Fibroblast of pulmonary artery (primary cell): Measurements from ENCODE around the gene RPS25.
"Not testable (repeated sequence)": the region's sequence is repeated elsewhere in the genome, so short reads cannot be mapped to it uniquely, and the experiment has no call there.

Experiments
- DNase-seq: peaks from one replicate; pipeline ENCODE4 v3.0.0-alpha.2; 2010; ENCODE audit warnings: low read depth
- H3K4me3 ChIP-seq: replicated peaks from 2 replicates; pipeline ENCODE4 v1.5.1; 2011; ENCODE audit warnings: low read depth, mild to moderate bottlenecking, control low read depth, low read length, moderate library complexity
- CTCF ChIP-seq: IDR thresholded peaks from 2 replicates; pipeline ENCODE4 v1.5.1; 2011; ENCODE audit warnings: mild to moderate bottlenecking, control low read depth, low read length, inconsistent platforms; ENCODE audit errors: missing control alignments

RPS25 gene

GRCh38 chr11:119025099-119025473 lies 6.9 kb upstream of the RPS25 start:
- H3K4me3 ChIP-seq = no peak overlapping the region
- DNase-seq = no peak
- no peak for TF ChIP-seq CTCF

- no peak for TF ChIP-seq CTCF
- H3K4me3 ChIP-seq = no peak overlapping the region
- DNase-seq = no peak
Measured at GRCh38 chr11:119024430-119025098, 6.4 kb upstream of the RPS25 start.

- no peak overlapping the region for H3K4me3 ChIP-seq
- no peak for DNase-seq
- TF ChIP-seq CTCF = no peak
Measured at GRCh38 chr11:119023741-119024140, 5.6 kb upstream of the RPS25 start.

GRCh38 chr11:119021631-119022030 lies 3.5 kb upstream of the RPS25 start:
- DNase-seq = no peak
- TF ChIP-seq CTCF = no peak
- no peak overlapping the region for H3K4me3 ChIP-seq

GRCh38 chr11:119019996-119020395 lies 1.9 kb upstream of the RPS25 start:
- DNase-seq = no peak
- TF ChIP-seq CTCF = no peak
- peak overlapping the region; percentile 89 for H3K4me3 ChIP-seq

GRCh38 chr11:119017377-119017776 lies 766 bp downstream of the RPS25 start:
- DNase-seq = not testable (repeated sequence)
- H3K4me3 ChIP-seq = peak overlapping the region; percentile 89

- TF ChIP-seq CTCF = no peak
- no peak for DNase-seq
- H3K4me3 ChIP-seq = peak overlapping the region; percentile 89
Measured at GRCh38 chr11:119016216-119017009, 1.7 kb downstream of the RPS25 start.
